ENCODE results near the gene GYS1. TPM values are rescaled to one million over a fixed set of nuclear protein-coding genes. Genes with fewer than 3 reads are reported as not detected.
A peak's percentile ranks its signal among the peaks of the same experiment; 100 is the strongest.

GYS1 gene
- total and polyA plus RNA-seq, 2 experiments from 2014 or later = 15.9 to 28.9 TPM

- Histone ChIP-seq H3K27ac (ENCODE audit: low read depth) (no peak overlapping the region), H3K36me3 (ENCODE audit: insufficient read depth) (0 out of 2 replicates have a peak, but pooled peaks cover 3% of the 10 kb centered on the region), H3K4me2 (no peak overlapping the region), H3K4me3 (no peak overlapping the region), H3K4me1 (ENCODE audit: insufficient read depth) (peaks cover 6% of the 10 kb centered on the region; the same call in 1 of the 2 replicates), H3F3A (replicated peaks; ENCODE audit: low read depth) (peaks cover 14% of the 10 kb centered on the region; the same call in 1 of the 2 replicates), H3K27me3 (ENCODE audit: insufficient read depth) (no peaks in the 10 kb centered on the region), H3K79me2 (replicated peaks; ENCODE audit: insufficient read depth) (peaks cover 50% of the 10 kb centered on the region), H3K9me2 (ENCODE audit: insufficient read depth) (no peaks in the 10 kb centered on the region), H2AFZ (no peak overlapping the region), H4K20me1 (replicated peaks; ENCODE audit: insufficient read depth) (peaks cover 17% of the 10 kb centered on the region)
- H3K36me3 Mint-ChIP-seq (ENCODE audit: low read depth) = peaks cover 17% of the 10 kb centered on the region
- DNase-seq (ENCODE audit: low spot score) (peak; percentile 95), ATAC-seq (peak; percentile 33)
- no peak overlapping the region; the same call in 2 of the 3 replicates for H3K4me3 Mint-ChIP-seq
- TF ChIP-seq ETS1 (IDR thresholded peaks at IDR 0.05) = no peak
- TF ChIP-seq REST (IDR thresholded peaks at IDR 0.05; ENCODE audit: unreplicated experiment) = no peak
- no peak for TF ChIP-seq EZH2phosphoT487 (IDR thresholded peaks at IDR 0.05; ENCODE audit: unreplicated experiment)
- no peak for TF ChIP-seq STAT1 (IDR thresholded peaks at IDR 0.05; ENCODE audit: unreplicated experiment)
- TF ChIP-seq CTCF (conservative IDR thresholded peaks at IDR 0.05; ENCODE audit: low read depth in 2 of 2) = peak; percentile 78 to 82
- TF ChIP-seq NANOG (IDR thresholded peaks at IDR 0.05; ENCODE audit: borderline replicate concordance) = no peak
- no peak for TF ChIP-seq POLR2AphosphoS5 (IDR thresholded peaks at IDR 0.05; ENCODE audit: low read depth)
- no peak for TF ChIP-seq CREB1 (CRISPR knock-in tag; IDR thresholded peaks at IDR 0.05; ENCODE audit: low read depth)
- TF ChIP-seq EZH2 (IDR thresholded peaks at IDR 0.05; ENCODE audit: low read depth, unreplicated experiment) = no peak
- H3K4me1 Mint-ChIP-seq = peaks cover 28% of the 10 kb centered on the region
- H3K27ac Mint-ChIP-seq = peak overlapping the region; percentile 78; the same call in 1 of the 2 replicates
- H3K27me3 Mint-ChIP-seq (ENCODE audit: insufficient read depth, low read depth, poor library complexity) = peaks cover 16% of the 10 kb centered on the region
- no peaks in the 10 kb centered on the region for H3K9me3 Mint-ChIP-seq
Measured at GRCh38 chr19:48997972-48998371, 4.9 kb upstream of the GYS1 start.

GRCh38 chr19:48994035-48994386 lies 902 bp upstream of the GYS1 start:
- peaks cover 13% of the 10 kb centered on the region; the same call in 1 of the 2 replicates for H3K4me1 ChIP-seq (ENCODE audit: insufficient read depth)
- no peaks in the 10 kb centered on the region for H3K9me2 ChIP-seq (ENCODE audit: insufficient read depth)
- no peaks in the 10 kb centered on the region for H3K27me3 ChIP-seq (ENCODE audit: insufficient read depth)
- Mint-ChIP-seq H3K36me3 (ENCODE audit: low read depth) (peaks cover 21% of the 10 kb centered on the region), H3K27me3 (ENCODE audit: insufficient read depth, low read depth, poor library complexity) (peaks cover 15% of the 10 kb centered on the region), H3K27ac (peak overlapping the region; percentile 98), H3K4me1 (peaks cover 31% of the 10 kb centered on the region), H3K9me3 (no peaks in the 10 kb centered on the region), H3K4me3 (peak overlapping the region; percentile 96)
- peaks cover 9% of the 10 kb centered on the region; the same call in 1 of the 2 replicates for H4K20me1 ChIP-seq (replicated peaks; ENCODE audit: insufficient read depth)
- 0 out of 2 replicates have a peak, but pooled peaks cover 7% of the 10 kb centered on the region for H3F3A ChIP-seq (replicated peaks; ENCODE audit: low read depth)
- peak overlapping the region; percentile 100 for H3K4me3 ChIP-seq
- DNase-seq (ENCODE audit: low spot score) (no peak), ATAC-seq (no peak)
- H3K36me3 ChIP-seq (ENCODE audit: insufficient read depth) = no peaks in the 10 kb centered on the region
- H3K4me2 ChIP-seq = peak overlapping the region; percentile 96
- H2AFZ ChIP-seq = no peak overlapping the region
- H3K27ac ChIP-seq (ENCODE audit: low read depth) = no peak overlapping the region
- H3K79me2 ChIP-seq (replicated peaks; ENCODE audit: insufficient read depth) = peaks cover 65% of the 10 kb centered on the region
- no peak for TF ChIP-seq ZNF331 (CRISPR knock-in tag; IDR thresholded peaks at IDR 0.05; ENCODE audit: low read depth)
